ENCODE results near the gene ARL2BP.

DNA sequence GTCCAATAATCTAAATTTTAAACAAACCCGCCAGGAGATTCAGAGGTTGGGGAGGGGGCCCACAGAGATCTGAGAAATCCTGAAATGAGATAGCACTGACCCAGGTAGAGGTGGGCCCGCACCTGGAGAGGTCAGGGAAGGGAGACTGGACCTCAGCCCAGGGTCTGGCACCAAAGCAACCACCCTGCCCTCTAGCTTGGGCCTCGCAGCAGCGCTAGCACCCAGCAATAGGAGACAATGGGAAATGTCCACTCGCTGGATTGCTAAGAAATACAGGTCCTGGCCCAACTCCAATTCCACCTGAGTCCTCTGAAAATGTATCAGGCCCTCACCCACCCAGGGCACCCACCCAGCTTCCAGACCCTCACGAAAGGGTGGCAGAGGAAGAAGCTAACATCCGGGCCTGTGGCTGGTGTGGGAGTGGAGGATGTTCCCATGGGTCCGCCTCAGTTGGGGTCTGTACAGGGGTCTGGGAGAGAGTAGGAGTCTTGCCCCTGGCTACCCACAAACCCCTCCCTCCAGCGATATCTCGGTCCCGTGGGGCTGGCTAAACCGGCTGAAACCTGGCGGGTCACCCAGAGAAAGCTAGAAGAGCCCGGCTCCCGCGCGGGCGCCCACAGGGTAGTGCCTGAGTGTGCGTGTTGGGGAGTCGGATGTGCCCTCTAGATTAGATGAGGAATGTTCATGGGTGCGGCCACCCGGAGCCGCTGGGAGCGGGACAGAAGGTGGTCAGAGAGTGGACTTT is 38.3 kb downstream of the ARL2BP start:
- TF ChIP-seq POLR2A (IDR thresholded peaks at IDR 0.05; ENCODE audit: low read length) (no peak), GATA1 (IDR thresholded peaks at IDR 0.05; ENCODE audit: low read depth, low read length) (no peak)

All from erythroblast (primary cell).